ENCODE measurements around the gene THAP4. TPM values are rescaled to one million over a fixed set of nuclear protein-coding genes. Genes with fewer than 3 reads are reported as not detected.
A peak's percentile ranks its signal among the peaks of the same experiment; 100 is the strongest.

THAP4 gene
- total and polyA plus RNA-seq, 8 donors, result 22.4 to 42.9 (median 27.1) TPM

DNA sequence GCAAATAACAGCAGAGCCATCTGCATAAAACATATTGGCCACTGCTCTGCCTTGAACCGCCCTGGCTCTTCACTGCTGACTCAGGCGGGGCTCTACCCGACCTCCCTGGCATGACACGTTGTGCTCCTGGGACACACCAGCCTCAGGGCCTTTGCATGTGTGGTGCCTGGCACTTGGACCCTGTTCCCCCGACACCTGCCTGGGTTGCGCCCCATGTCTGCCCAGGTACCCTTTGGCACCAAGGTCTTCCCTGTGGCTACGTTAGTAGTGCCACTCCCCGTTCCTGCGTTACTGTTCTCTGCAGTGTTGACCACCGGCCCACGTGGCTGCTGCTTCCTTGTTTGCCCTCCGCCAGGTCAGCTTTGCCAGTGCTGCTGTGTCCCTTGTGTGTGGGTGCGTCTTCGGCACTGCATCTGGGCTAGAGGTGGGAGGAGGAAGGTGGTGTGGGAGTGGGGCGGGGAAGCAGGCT lies 20.9 kb upstream of the THAP4 start:
- Histone ChIP-seq H3K27ac (no peak overlapping the region), H3K4me1 (no peaks in the 10 kb centered on the region), H3K27me3 (no peaks in the 10 kb centered on the region), H3K9me3 (no peaks in the 10 kb centered on the region), H3K36me3 (peaks cover 0 to 36% (median 0%) of the 10 kb centered on the region in 3 donors), H3K4me3 (no peak overlapping the region)
- TF ChIP-seq, protein P1, sequence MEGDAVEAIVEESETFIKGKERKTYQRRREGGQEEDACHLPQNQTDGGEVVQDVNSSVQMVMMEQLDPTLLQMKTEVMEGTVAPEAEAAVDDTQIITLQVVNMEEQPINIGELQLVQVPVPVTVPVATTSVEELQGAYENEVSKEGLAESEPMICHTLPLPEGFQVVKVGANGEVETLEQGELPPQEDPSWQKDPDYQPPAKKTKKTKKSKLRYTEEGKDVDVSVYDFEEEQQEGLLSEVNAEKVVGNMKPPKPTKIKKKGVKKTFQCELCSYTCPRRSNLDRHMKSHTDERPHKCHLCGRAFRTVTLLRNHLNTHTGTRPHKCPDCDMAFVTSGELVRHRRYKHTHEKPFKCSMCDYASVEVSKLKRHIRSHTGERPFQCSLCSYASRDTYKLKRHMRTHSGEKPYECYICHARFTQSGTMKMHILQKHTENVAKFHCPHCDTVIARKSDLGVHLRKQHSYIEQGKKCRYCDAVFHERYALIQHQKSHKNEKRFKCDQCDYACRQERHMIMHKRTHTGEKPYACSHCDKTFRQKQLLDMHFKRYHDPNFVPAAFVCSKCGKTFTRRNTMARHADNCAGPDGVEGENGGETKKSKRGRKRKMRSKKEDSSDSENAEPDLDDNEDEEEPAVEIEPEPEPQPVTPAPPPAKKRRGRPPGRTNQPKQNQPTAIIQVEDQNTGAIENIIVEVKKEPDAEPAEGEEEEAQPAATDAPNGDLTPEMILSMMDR (IDR thresholded peaks at IDR 0.05), result no peak
- DNase-seq (peak in 1 of 6 donors; percentile 39), ATAC-seq (no peak), FAIRE-seq (no peak)
- 89 to 94% methylated on average over 14 to 15 of the region's 15 CpGs for whole genome bisulfite sequencing, 2 donors
- intact Hi-C loops (cut with DNase I), result no loop called here

DNA sequence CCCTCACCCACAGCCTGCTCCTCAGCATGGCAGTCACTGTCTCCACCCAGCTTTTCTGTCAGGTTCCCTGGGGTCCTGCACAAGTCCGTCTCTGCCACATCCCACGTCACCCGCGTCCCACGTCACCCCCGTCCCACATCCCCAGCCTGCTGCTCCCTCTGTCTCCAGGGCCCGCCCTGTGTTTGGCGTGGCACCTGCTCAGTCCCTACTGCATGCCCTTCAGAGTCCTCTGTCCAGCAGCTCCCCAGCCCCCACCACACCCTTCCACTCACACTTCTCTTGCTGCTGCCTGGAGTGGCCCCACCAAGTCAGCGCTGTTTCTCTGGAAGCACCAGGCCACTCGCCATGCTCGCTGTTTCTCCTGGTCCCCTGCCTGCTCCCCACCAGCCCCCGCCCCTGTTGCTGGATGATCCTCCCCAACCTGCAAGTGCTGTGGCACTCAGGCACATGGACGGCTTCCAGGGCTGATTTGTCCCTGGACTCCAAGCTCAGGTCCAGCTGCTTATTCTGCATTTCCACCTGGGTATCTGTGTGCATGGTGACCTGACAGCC lies 19.3 kb upstream of the THAP4 start:
- peak in 1 of 6 donors; percentile 62 for DNase-seq
- H3K36me3 ChIP-seq, result peaks cover 0 to 51% (median 0%) of the 10 kb centered on the region in 3 donors

GRCh38 chr2:241655516-241656189 lies 18.7 kb upstream of the THAP4 start:
- H3K9me3 ChIP-seq, result no peaks in the 10 kb centered on the region
- TF ChIP-seq, protein P1 (IDR thresholded peaks at IDR 0.05), result no peak
- no peaks in the 10 kb centered on the region for H3K27me3 ChIP-seq
- DNase-seq (peak in 1 of 6 donors; percentile 55), FAIRE-seq (no peak), ATAC-seq (no peak)
- no peak overlapping the region for H3K4me3 ChIP-seq
- no peaks in the 10 kb centered on the region for H3K4me1 ChIP-seq
- WGBS, 2 donors, result 92 to 95% methylated on average over 17 of the region's 17 CpGs
- intact Hi-C loops (cut with DNase I), result no loop called here
- H3K27ac ChIP-seq, result no peak overlapping the region
- H3K36me3 ChIP-seq, result peaks cover 0 to 55% (median 0%) of the 10 kb centered on the region in 3 donors

More for the DNA sequence above, 19.3 kb upstream of the THAP4 start:
- Histone ChIP-seq H3K4me1 (no peaks in the 10 kb centered on the region), H3K27ac (no peak overlapping the region), H3K4me3 (no peak overlapping the region), H3K9me3 (no peaks in the 10 kb centered on the region), H3K27me3 (no peaks in the 10 kb centered on the region)
- TF ChIP-seq, protein P1 (IDR thresholded peaks at IDR 0.05), result no peak
- FAIRE-seq, result no peak
- WGBS, 2 donors, result 94 to 95% methylated on average over 13 of the region's 13 CpGs
- intact Hi-C loops (cut with DNase I), result no loop called here
- no peak for ATAC-seq

- no peaks in the 10 kb centered on the region for H3K9me3 ChIP-seq
- H3K27me3 ChIP-seq, result no peaks in the 10 kb centered on the region
- peak in 1 of 6 donors; percentile 14 for DNase-seq
- no peaks in the 10 kb centered on the region for H3K4me1 ChIP-seq
- peaks cover 0 to 55% (median 0%) of the 10 kb centered on the region in 3 donors for H3K36me3 ChIP-seq
- H3K4me3 ChIP-seq, result no peak overlapping the region
- TF ChIP-seq, protein P1 (IDR thresholded peaks at IDR 0.05), result no peak
- WGBS, 2 donors, result 89 to 90% methylated on average over 12 of the region's 12 CpGs
- FAIRE-seq, result no peak
- H3K27ac ChIP-seq, result no peak overlapping the region
- ATAC-seq, result no peak
- intact Hi-C loops (cut with DNase I), result no loop called here
These were observed 17.6 kb upstream of the THAP4 start for GRCh38 chr2:241654551-241654950.
